H9 (cell line): Measurements from ENCODE around the gene PDE2A. TPM values are rescaled to one million over a fixed set of nuclear protein-coding genes. Genes with fewer than 3 reads are reported as not detected.
A peak's percentile ranks its signal among the peaks of the same experiment; 100 is the strongest.

Experiments used
- DNase-seq: peaks from one replicate; pipeline ENCODE4 v3.0.0-alpha.2; 2017
- H2AFZ ChIP-seq: one replicate; pipeline ENCODE4 v1.6.1; 2013; ENCODE audit warnings: mild to moderate bottlenecking, low read length, control low read depth, moderate library complexity
- H2AK5ac ChIP-seq: 2 replicates; pipeline ENCODE4 v1.6.1; 2013; ENCODE audit warnings: low read length, control low read depth, mixed read lengths; ENCODE audit not compliant: insufficient read length
- H2BK120ac ChIP-seq: one replicate; pipeline ENCODE4 v1.6.1; 2013; ENCODE audit warnings: low read depth, mild to moderate bottlenecking, low read length, control low read depth, inconsistent platforms; ENCODE audit not compliant: poor library complexity, severe bottlenecking
- H2BK12ac ChIP-seq: 2 replicates; pipeline ENCODE4 v1.6.1; 2013; ENCODE audit warnings: low read length, control low read depth, mixed read lengths, low read depth; ENCODE audit not compliant: insufficient read length
- H2BK15ac ChIP-seq: 2 replicates; pipeline ENCODE4 v1.6.1; 2013; ENCODE audit warnings: low read depth, low read length, control low read depth
- H2BK20ac ChIP-seq: one replicate; pipeline ENCODE4 v1.6.1; 2013; ENCODE audit warnings: low read depth, mild to moderate bottlenecking, low read length, control low read depth, inconsistent platforms; ENCODE audit not compliant: poor library complexity, severe bottlenecking
- H2BK5ac ChIP-seq: 2 replicates; pipeline ENCODE4 v1.6.1; 2013; ENCODE audit warnings: low read length, control low read depth, mixed read lengths; ENCODE audit not compliant: insufficient read length
- H3K14ac ChIP-seq: 2 replicates; pipeline ENCODE4 v1.6.1; 2013; ENCODE audit warnings: low read length, control low read depth; ENCODE audit not compliant: insufficient read depth
- H3K18ac ChIP-seq: 2 replicates; pipeline ENCODE4 v1.6.1; 2013; ENCODE audit warnings: low read depth, mild to moderate bottlenecking, mixed read lengths, low read length, control low read depth; ENCODE audit not compliant: insufficient read length
- H3K23ac ChIP-seq: 2 replicates; pipeline ENCODE4 v1.6.1; 2013; ENCODE audit warnings: low read length, control low read depth, mixed read lengths, low read depth; ENCODE audit not compliant: insufficient read length
- H3K23me2 ChIP-seq: 2 replicates; pipeline ENCODE4 v1.6.1; 2013; ENCODE audit warnings: low read depth, mild to moderate bottlenecking, mixed read lengths, low read length, control low read depth; ENCODE audit not compliant: insufficient read length, poor library complexity, severe bottlenecking
- H3K27ac ChIP-seq: 2 replicates; pipeline ENCODE4 v1.5.1; 2013; ENCODE audit warnings: low read length, control low read depth, mixed read lengths, low read depth; ENCODE audit not compliant: insufficient read length
- H3K27me3 ChIP-seq: 2 replicates; pipeline ENCODE4 v1.6.1; 2013; ENCODE audit warnings: low read length, control low read depth, inconsistent platforms; ENCODE audit not compliant: insufficient read depth
- H3K4ac ChIP-seq: 2 replicates; pipeline ENCODE4 v1.6.1; 2013; ENCODE audit warnings: low read depth, mild to moderate bottlenecking, control low read depth, inconsistent platforms, low read length, moderate library complexity
- H3K4me1 ChIP-seq: 2 replicates; pipeline ENCODE4 v1.6.1; 2013; ENCODE audit warnings: low read length, control low read depth, inconsistent platforms; ENCODE audit not compliant: insufficient read depth
- H3K4me2 ChIP-seq: 2 replicates; pipeline ENCODE4 v1.6.1; 2013; ENCODE audit warnings: low read length, control low read depth, mixed read lengths; ENCODE audit not compliant: insufficient read length, insufficient read depth
- H3K56ac ChIP-seq: 2 replicates; pipeline ENCODE4 v1.6.1; 2013; ENCODE audit warnings: low read depth, mild to moderate bottlenecking, mixed read lengths, low read length, control low read depth; ENCODE audit not compliant: insufficient read length
- H3K79me1 ChIP-seq: 2 replicates; pipeline ENCODE4 v1.6.1; 2013; ENCODE audit warnings: low read depth, mild to moderate bottlenecking, moderate library complexity, low read length, control low read depth, inconsistent platforms; ENCODE audit not compliant: insufficient read depth, poor library complexity, severe bottlenecking
- H3K79me2 ChIP-seq: 2 replicates; pipeline ENCODE4 v1.6.1; 2013; ENCODE audit warnings: low read length, control low read depth, inconsistent platforms; ENCODE audit not compliant: insufficient read depth
- H3K9ac ChIP-seq: 2 replicates; pipeline ENCODE4 v1.6.1; 2013; ENCODE audit warnings: low read length, control low read depth, mixed read lengths; ENCODE audit not compliant: insufficient read length; ENCODE audit errors: extremely low read depth
- H3K9me3 ChIP-seq: one replicate; pipeline ENCODE4 v1.6.1; 2013; ENCODE audit warnings: low read depth, low read length, inconsistent platforms; ENCODE audit not compliant: control insufficient read depth
- H3T11ph ChIP-seq: one replicate; pipeline ENCODE4 v1.6.1; 2013; ENCODE audit warnings: mild to moderate bottlenecking, low read length, control low read depth, inconsistent platforms
- H4K20me1 ChIP-seq: one replicate; pipeline ENCODE4 v1.6.1; 2013; ENCODE audit not compliant: control insufficient read depth, insufficient read length, insufficient read depth
- H4K5ac ChIP-seq: 2 replicates; pipeline ENCODE4 v1.6.1; 2013; ENCODE audit warnings: low read depth, mild to moderate bottlenecking, mixed read lengths, low read length, control low read depth; ENCODE audit not compliant: insufficient read length
- H4K8ac ChIP-seq: replicated peaks from 2 replicates; pipeline ENCODE4 v1.6.1; 2013; ENCODE audit warnings: low read length, control low read depth, mixed read lengths, low read depth; ENCODE audit not compliant: insufficient read length
- H4K91ac ChIP-seq: 2 replicates; pipeline ENCODE4 v1.6.1; 2013; ENCODE audit warnings: low read depth, mild to moderate bottlenecking, moderate library complexity, mixed read lengths, low read length, control low read depth; ENCODE audit not compliant: insufficient read length
- H3K27ac Mint-ChIP-seq, 3 experiments: 2 replicates in 2 of 3; 3 replicates in 1 of 3; pipeline ENCODE4 v1.8.0; 2020 to 2021; ENCODE audit warnings: mixed read lengths in 3 of 3, mild to moderate bottlenecking in 1 of 3, moderate library complexity in 1 of 3
- H3K27me3 Mint-ChIP-seq: 2 replicates; pipeline ENCODE4 v1.8.0; 2021; ENCODE audit warnings: low read depth, mild to moderate bottlenecking, moderate library complexity, mixed read lengths
- H3K36me3 Mint-ChIP-seq, 3 experiments: 2 replicates in 2 of 3; 3 replicates in 1 of 3; pipeline ENCODE4 v1.8.0; 2020 to 2021; ENCODE audit warnings: low read depth in 3 of 3, mixed read lengths in 3 of 3; ENCODE audit not compliant: insufficient read depth in 1 of 3
- H3K4me1 Mint-ChIP-seq, 2 experiments: 2 replicates each; pipeline ENCODE4 v1.8.0; 2020; ENCODE audit warnings: mixed read lengths in 2 of 2
- H3K4me3 Mint-ChIP-seq, 2 experiments: 2 replicates in 1 of 2; 3 replicates in 1 of 2; pipeline ENCODE4 v1.8.0; 2020 to 2021; ENCODE audit warnings: mild to moderate bottlenecking in 2 of 2, mixed read lengths in 2 of 2, moderate library complexity in 1 of 2
- H3K9me3 Mint-ChIP-seq, 2 experiments: 2 replicates in 1 of 2; 3 replicates in 1 of 2; pipeline ENCODE4 v1.8.0; 2020; ENCODE audit warnings: mild to moderate bottlenecking in 2 of 2, mixed read lengths in 2 of 2, moderate library complexity in 1 of 2
- WGBS: extraction: QIAGEN DNeasy Blood & Tissue Kit; methylation state at CpG from one replicate; pipeline ENCODE4 v1.1.7; 2013; ENCODE audit warnings: missing lambda C conversion rate, low lambda C conversion rate, mixed read lengths; ENCODE audit not compliant: insufficient read length; ENCODE audit errors: extremely low coverage; 5-methylcytosine and 5-hydroxymethylcytosine counted together
- total RNA-seq: library from RNA; stranded (reverse); gene quantifications from 2 replicates; pipeline ENCODE4 v1.2.1, GENCODE V29; 2021
- TF ChIP-seq, protein P1 (sequence below): fragments of 200-600 bp; sonication (generic); conservative IDR thresholded peaks from 3 replicates; pipeline ENCODE4 v1.8.0; 2021; ENCODE audit warnings: antibody characterized with exemption, mild to moderate bottlenecking

The PDE2A gene
- total RNA-seq, 1 experiment from 2014 or later, result 3.4 TPM

DNA sequence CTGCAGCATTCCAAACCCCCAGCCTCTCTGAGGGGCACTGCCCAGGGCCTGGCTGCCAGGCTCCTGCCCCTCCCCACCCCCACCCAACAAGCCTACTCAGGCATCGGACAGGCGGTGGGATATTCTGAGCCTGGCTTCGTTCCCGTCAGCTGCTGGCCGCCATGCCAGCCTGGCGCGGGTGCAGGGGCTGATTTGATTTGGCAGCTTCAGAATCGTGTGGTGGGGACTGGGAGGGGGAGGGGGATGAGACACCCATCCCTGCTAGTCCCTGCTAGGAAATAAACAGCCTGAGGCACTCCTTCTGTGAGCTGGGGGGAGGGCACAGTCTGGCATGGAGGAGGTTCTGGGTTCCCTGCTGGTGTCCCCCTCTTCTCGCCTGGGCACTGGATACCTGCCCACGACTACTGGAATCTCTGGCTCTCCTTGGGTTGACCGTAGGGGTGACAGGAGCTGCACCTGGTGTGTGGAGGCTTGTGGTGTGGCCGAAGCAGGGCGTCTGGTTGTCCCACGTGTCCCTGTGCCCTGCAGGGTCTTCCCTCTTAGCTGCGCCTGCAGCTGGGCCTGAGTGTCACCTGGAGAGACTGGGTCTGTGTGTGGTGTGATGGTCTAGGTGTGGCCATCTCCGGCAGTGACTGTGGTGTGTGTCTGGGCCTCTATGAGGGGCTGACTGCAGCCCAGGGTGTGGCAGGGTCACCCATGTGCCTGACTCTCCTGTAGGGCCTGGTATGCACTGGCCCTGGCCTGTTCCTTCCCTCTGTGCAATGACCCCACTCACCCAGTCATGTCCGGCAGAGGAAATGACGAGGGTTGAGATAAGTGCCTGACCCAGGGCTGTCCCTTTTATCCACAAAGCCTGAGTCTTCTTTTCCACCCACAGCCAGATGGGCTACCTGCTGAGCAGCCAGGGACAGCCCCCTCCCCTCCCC lies 42.2 kb downstream of the PDE2A start:
- no peak overlapping the region for H4K91ac ChIP-seq
- H3K9me3 Mint-ChIP-seq, result 0 out of 5 replicates have a peak, but pooled peaks cover 0 to 2% of the 10 kb centered on the region in 2 experiments
- H3K4me1 ChIP-seq, result peaks cover 5% of the 10 kb centered on the region; the same call in 1 of the 2 replicates
- H2BK15ac ChIP-seq, result no peak overlapping the region
- H3K4me3 Mint-ChIP-seq, result no peak overlapping the region; a peak in 1 of 5 replicates
- peak overlapping the region in 1 of 3 experiments; percentile 68; a peak in 2 of 7 replicates for H3K27ac Mint-ChIP-seq
- H4K5ac ChIP-seq, result no peak overlapping the region
- no peak overlapping the region for H2BK5ac ChIP-seq
- H3K9ac ChIP-seq, result no peak overlapping the region
- H3K4me2 ChIP-seq, result no peak overlapping the region
- no peak overlapping the region for H2BK120ac ChIP-seq
- no peaks in the 10 kb centered on the region for H3K27me3 ChIP-seq
- no peak for DNase-seq
- H3K14ac ChIP-seq, result peak overlapping the region; percentile 63; the same call in 1 of the 2 replicates
- H3K4me1 Mint-ChIP-seq, result peaks cover 24 to 45% of the 10 kb centered on the region in 2 experiments
- H3K56ac ChIP-seq, result no peak overlapping the region
- no peaks in the 10 kb centered on the region for H3K79me2 ChIP-seq
- TF ChIP-seq, protein P1, sequence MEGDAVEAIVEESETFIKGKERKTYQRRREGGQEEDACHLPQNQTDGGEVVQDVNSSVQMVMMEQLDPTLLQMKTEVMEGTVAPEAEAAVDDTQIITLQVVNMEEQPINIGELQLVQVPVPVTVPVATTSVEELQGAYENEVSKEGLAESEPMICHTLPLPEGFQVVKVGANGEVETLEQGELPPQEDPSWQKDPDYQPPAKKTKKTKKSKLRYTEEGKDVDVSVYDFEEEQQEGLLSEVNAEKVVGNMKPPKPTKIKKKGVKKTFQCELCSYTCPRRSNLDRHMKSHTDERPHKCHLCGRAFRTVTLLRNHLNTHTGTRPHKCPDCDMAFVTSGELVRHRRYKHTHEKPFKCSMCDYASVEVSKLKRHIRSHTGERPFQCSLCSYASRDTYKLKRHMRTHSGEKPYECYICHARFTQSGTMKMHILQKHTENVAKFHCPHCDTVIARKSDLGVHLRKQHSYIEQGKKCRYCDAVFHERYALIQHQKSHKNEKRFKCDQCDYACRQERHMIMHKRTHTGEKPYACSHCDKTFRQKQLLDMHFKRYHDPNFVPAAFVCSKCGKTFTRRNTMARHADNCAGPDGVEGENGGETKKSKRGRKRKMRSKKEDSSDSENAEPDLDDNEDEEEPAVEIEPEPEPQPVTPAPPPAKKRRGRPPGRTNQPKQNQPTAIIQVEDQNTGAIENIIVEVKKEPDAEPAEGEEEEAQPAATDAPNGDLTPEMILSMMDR, result no peak
- no peak overlapping the region for H3K23ac ChIP-seq
- no peak overlapping the region for H3T11ph ChIP-seq
- no peaks in the 10 kb centered on the region for H3K23me2 ChIP-seq
- H2BK12ac ChIP-seq, result no peak overlapping the region
- no peaks in the 10 kb centered on the region for H3K9me3 ChIP-seq
- H3K79me1 ChIP-seq, result no peaks in the 10 kb centered on the region
- H3K36me3 Mint-ChIP-seq, result peaks cover 0 to 1% (median 0%) of the 10 kb centered on the region in 3 experiments; a peak in 1 of 7 replicates
- H3K4ac ChIP-seq, result no peak overlapping the region
- H3K18ac ChIP-seq, result no peak overlapping the region
- no peak overlapping the region for H2AFZ ChIP-seq
- H3K27ac ChIP-seq, result no peak overlapping the region
- no peak overlapping the region for H2AK5ac ChIP-seq
- no peaks in the 10 kb centered on the region for H4K20me1 ChIP-seq
- no peak overlapping the region for H2BK20ac ChIP-seq
- H4K8ac ChIP-seq, result no peak overlapping the region
- no CpG with 5 or more reads among the region's 18 CpGs for WGBS
- peaks cover 28% of the 10 kb centered on the region for H3K27me3 Mint-ChIP-seq
